Fibroblast of mammary gland (primary cell): ENCODE data around the gene DHRSX.
"Not testable (repeated sequence)": the region's sequence is repeated elsewhere in the genome, so short reads cannot be mapped to it uniquely, and the experiment has no call there.

Experiments
- DNase-seq: peaks from one replicate; pipeline ENCODE4 v3.0.0-alpha.2; 2010; ENCODE audit warnings: low read depth
- H3K4me3 ChIP-seq: 2 replicates; pipeline ENCODE4 v1.5.1; 2011; ENCODE audit warnings: low read depth, mild to moderate bottlenecking, low read length, moderate library complexity; ENCODE audit not compliant: control insufficient read depth
- TF ChIP-seq, protein P1 (sequence below): conservative IDR thresholded peaks from 2 replicates; pipeline ENCODE4 v1.5.1; 2011; ENCODE audit warnings: low read depth, low read length, inconsistent platforms; ENCODE audit not compliant: control insufficient read depth, insufficient read depth

The DHRSX gene

DNA sequence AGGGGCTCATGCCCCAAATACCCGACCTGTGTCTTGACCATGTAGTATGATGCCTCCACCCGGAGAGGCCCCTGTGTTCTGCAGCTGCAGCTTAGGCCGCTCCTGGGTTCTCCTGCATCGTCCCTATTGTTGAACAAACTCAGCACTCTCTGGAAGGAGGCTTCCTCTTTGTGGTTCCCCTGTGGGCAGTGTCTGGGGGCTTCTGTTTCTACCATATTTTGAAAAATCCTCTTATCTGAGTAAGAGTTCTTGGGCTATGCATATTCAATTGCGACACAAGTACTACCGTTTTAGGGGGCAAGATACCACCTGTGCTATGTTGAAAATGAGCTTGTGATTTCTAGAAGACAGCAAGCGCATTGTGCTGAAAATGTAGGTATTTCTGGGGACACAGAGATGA is 276.6 kb downstream of the DHRSX start:
- TF ChIP-seq, protein P1, sequence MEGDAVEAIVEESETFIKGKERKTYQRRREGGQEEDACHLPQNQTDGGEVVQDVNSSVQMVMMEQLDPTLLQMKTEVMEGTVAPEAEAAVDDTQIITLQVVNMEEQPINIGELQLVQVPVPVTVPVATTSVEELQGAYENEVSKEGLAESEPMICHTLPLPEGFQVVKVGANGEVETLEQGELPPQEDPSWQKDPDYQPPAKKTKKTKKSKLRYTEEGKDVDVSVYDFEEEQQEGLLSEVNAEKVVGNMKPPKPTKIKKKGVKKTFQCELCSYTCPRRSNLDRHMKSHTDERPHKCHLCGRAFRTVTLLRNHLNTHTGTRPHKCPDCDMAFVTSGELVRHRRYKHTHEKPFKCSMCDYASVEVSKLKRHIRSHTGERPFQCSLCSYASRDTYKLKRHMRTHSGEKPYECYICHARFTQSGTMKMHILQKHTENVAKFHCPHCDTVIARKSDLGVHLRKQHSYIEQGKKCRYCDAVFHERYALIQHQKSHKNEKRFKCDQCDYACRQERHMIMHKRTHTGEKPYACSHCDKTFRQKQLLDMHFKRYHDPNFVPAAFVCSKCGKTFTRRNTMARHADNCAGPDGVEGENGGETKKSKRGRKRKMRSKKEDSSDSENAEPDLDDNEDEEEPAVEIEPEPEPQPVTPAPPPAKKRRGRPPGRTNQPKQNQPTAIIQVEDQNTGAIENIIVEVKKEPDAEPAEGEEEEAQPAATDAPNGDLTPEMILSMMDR, result no peak
- no peak overlapping the region for H3K4me3 ChIP-seq
- no peak for DNase-seq

DNA sequence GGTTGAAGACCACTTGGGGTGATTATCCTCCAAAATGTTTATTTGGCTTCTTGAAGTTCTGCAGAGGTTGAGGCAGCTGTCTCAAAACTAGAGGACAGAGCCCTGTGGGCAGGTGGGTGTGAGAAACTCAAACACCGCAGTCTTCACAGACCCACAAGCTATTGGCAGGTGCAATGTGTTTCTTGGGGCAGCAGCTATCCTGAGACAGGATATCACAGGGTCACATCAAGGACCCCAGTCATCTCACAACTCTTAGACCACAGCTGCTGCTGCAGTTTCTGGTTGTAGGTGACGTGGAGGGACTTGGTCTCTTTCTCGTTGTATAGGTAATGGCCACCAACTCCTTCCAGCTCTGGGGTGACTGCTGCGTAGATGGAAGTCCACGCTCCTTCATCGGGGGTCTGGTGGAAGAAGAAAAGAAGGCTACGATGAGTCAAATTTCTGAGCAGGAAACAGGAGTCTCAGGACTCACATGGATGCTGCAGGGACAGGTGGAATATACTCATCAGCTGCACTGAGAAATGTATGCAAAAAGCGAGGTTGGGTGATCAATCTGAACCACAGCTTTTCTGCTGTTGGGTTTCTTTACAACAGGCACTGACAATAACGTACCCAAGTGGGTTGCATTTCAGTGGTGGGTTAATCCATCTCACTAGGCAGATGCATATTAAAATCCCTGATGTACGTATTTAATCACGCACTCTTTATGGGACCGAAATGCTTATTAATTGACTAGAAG is 279.8 kb downstream of the DHRSX start:
- H3K4me3 ChIP-seq, result no peak overlapping the region
- DNase-seq, result no peak
- TF ChIP-seq, protein P1, result no peak

DNA sequence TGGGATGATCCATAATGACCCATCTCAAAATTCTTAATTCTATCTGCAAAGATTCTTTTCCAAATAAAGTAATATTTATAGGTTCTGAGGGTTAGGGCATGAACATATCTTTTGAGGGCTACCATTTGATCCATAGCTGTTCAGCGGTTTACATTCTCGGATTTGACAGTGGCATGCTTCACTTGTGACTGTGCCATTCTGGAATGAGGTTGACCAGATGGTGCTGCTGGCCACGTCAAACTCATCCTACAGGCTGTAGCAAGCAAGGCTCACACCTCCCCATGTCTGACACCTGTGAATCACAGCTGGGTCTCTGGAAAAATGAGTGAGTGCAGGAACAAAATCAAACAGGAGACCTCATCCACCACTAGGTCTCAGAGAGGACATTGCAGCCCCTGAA is 280.5 kb downstream of the DHRSX start:
- TF ChIP-seq, protein P1, result no peak
- DNase-seq, result no peak
- H3K4me3 ChIP-seq, result no peak overlapping the region

DNA sequence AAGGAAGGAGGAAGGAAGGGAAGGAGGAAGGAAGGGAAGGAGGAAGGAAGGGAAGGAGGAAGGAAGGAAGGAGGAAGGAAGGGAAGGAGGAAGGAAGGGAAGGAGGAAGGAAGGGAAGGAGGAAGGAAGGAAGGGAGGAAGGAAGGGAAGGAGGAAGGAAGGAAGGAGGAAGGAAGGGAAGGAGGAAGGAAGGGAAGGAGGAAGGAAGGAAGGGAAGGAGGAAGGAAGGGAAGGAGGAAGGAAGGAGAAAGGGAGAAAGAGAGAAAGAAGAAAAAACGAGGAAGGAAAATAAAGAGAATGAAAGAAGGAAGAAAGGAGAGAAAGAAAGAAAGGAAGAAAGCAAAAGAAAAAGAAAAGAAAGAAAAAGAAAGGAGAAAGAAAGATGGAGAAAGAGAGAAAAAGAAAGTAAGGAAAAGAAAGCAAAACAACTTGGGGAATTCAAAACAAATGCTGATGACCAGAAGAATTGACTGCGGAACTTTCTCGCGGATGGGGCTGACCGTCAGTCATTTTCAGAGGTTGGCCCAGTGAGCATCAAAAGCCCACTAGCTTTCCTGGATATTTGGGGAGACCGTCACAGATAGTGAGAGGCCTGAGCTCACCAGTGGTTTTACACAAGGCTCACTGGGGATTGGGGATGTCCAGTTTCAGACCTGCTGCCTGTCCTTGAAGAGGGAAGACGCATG is 286.5 kb downstream of the DHRSX start:
- not testable (repeated sequence) for H3K4me3 ChIP-seq, DNase-seq

DNA sequence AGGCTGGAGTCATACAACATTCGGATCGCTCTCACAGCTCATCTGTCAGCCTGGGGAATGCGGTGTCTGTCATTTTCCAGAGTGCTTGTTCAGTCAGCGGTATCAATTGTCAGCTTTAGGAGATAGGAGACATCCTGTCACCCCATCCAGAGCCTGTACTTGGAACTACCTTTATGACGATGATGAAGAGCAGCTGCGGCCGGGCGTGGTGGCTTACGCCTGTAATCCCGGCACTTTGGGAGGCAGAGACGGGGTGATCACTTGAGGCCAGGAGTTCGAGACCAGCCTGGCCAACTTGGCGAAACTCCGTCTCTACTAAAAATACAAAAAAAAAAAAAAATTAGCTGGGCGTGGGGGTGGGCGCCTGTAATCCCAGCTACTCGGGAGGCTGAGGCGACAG is 289.1 kb downstream of the DHRSX start:
- not testable (repeated sequence) for H3K4me3 ChIP-seq, DNase-seq

DNA sequence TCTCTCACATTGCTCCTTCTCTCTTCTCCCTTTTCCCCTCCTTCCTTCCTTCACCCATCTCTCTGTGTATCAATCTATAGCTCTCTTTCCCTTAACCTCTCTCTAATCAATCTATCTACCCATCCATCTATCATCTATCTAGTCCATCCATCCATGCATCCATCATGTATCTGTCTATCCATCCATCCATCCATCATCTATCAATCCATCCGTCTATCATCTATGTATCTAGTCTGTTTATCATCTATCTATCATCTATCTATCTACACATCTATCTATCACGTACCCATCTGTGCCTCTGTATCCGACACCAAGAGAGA is 307.5 kb downstream of the DHRSX start:
- TF ChIP-seq, protein P1, result no peak
- DNase-seq, result no peak
- no peak overlapping the region for H3K4me3 ChIP-seq

DNA sequence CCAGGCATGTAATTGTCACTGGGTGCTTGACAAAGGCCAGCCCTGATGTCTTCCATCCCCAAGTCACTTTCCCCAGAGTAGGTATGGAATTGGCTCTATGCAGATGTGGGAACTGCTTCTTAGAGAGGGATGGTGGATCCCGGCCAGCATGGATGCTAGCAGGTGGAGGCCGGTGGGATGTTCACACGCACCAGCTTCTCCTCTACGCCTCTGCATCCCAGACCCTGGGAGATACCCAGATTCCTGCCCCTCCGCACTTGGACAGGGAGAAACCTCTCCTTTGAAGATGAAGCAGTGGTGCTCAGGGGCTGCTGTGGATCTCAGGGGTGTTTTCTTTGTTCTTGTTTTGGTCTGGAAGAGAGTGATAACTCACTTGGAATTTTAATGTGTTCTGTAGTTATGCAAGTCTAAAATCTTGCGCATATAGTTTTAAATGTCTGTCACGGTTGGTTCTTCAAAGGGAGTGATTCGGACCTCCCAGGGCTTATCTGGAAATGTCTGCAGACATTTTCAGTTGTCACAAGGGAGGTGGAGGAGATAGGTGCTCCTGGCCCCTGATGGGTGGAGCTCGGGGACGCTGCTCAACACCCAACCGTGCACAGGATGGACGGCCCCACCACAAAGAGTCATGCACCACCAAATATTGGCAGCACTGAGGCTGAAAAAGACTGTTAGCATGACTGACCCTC is 308.0 kb downstream of the DHRSX start:
- DNase-seq, result no peak
- H3K4me3 ChIP-seq, result no peak overlapping the region
- TF ChIP-seq, protein P1, result no peak
